ENCODE data around the gene CBX3. TPM values are rescaled to one million over a fixed set of nuclear protein-coding genes. Genes with fewer than 3 reads are reported as not detected.
"Not testable (repeated sequence)": the region's sequence is repeated elsewhere in the genome, so short reads cannot be mapped to it uniquely, and the experiment has no call there.

Gene CBX3
- total and polyA plus RNA-seq, 2 of the 8 experiments (the other 6 are each of a cell fraction or from before 2014, with no cell fraction given) = 71.3 to 258 TPM

DNA sequence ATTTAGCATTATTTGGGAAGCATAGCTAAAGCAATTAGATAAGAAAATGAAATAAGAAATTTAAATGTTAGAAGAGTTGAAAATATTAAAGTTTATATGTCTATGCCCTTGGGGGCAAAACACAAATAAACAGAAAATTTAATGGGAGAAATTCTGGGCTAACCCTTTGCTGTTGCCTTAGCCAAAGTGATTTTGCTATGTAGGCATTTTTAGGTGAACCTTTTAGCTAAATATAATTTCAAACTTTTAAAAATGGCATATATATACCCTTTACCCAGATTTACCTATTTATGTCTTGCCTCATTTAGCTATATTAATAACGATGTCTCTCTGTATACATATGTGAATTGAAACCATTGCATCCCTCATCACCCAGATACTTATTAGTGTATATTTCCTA, 29.5 kb upstream of the CBX3 start:
- Histone ChIP-seq H3K4ac (replicated peaks; ENCODE audit: insufficient read length, low read depth, low read length) (no peak overlapping the region), H3K79me1 (ENCODE audit: low read depth, low read length) (peaks cover 9% of the 10 kb centered on the region), H2AK5ac (ENCODE audit: low read depth, low read length) (no peak overlapping the region), H3K56ac (replicated peaks; ENCODE audit: insufficient read length, low read depth, low read length) (no peak overlapping the region), H3K14ac (ENCODE audit: insufficient read length) (no peak overlapping the region), H4K91ac (replicated peaks; ENCODE audit: insufficient read length, low read length) (no peak overlapping the region), H3K4me1 (replicated peaks in 1 of 4; ENCODE audit: control insufficient read depth in 3 of 4, insufficient read depth in 4 of 4, low read length in 3 of 4) (peaks cover 0 to 5% (median 4%) of the 10 kb centered on the region in 4 experiments; a peak in 3 of 7 replicates), H2BK20ac (ENCODE audit: low read length) (no peak overlapping the region), H3K79me2 (ENCODE audit: control insufficient read depth in 1 of 2, insufficient read depth in 2 of 2, low read length in 2 of 2) (peaks cover 10 to 82% of the 10 kb centered on the region in 2 experiments), H3K23me2 (ENCODE audit: low read depth, low read length) (no peaks in the 10 kb centered on the region), H2BK5ac (ENCODE audit: low read depth, low read length) (no peak overlapping the region), H2BK15ac (ENCODE audit: low read length) (no peak overlapping the region), H2BK12ac (ENCODE audit: low read depth, low read length) (no peak overlapping the region), H3K9me3 (ENCODE audit: insufficient read depth in 2 of 2, low read depth in 1 of 2, low read length in 1 of 2) (peaks cover 0 to 12% of the 10 kb centered on the region in 2 experiments; a peak in 2 of 4 replicates), H3K23ac (ENCODE audit: insufficient read length) (no peak overlapping the region), H3K36me3 (ENCODE audit: control insufficient read depth in 2 of 4, insufficient read depth in 4 of 4, low read length in 3 of 4) (peaks cover 0 to 15% (median under 1%) of the 10 kb centered on the region in 4 experiments; a peak in 2 of 8 replicates), H4K5ac (ENCODE audit: insufficient read length, low read depth, low read length) (no peak overlapping the region), H3K4me2 (ENCODE audit: insufficient read depth in 1 of 2, low read depth in 2 of 2, low read length in 2 of 2) (no peak overlapping the region), H2AFZ (ENCODE audit: low read length) (no peak overlapping the region), H4K8ac (ENCODE audit: extremely low read depth, insufficient read depth, low read length) (no peak overlapping the region), H3K27ac (ENCODE audit: low read depth, low read length) (no peak overlapping the region), H3K9ac (replicated peaks in 1 of 4; ENCODE audit: extremely low read depth in 1 of 4, low read depth in 3 of 4, low read length in 3 of 4) (no peak overlapping the region), H4K20me1 (replicated peaks in 1 of 2; ENCODE audit: control insufficient read depth in 1 of 2, insufficient read depth in 2 of 2, low read length in 2 of 2) (peaks cover 7 to 9% of the 10 kb centered on the region in 2 experiments), H3K18ac (ENCODE audit: extremely low read depth, low read length) (no peak overlapping the region), H3K27me3 (replicated peaks in 1 of 4; ENCODE audit: control insufficient read depth in 3 of 4, extremely low read depth in 1 of 4, insufficient read depth in 3 of 4, low read length in 3 of 4) (no peaks in the 10 kb centered on the region), H2BK120ac (replicated peaks; ENCODE audit: low read depth, low read length) (no peak overlapping the region), H3K4me3 (ENCODE audit: extremely low read depth in 1 of 4, insufficient read depth in 2 of 4, low read depth in 3 of 4, low read length in 4 of 4) (no peak overlapping the region)
- WGBS, 2 experiments (ENCODE audit: extremely low coverage in 1 of 2, insufficient coverage in 1 of 2, insufficient read length in 1 of 2, insufficient replicate concordance in 2 of 2, low coverage in 1 of 2, low lambda C conversion rate in 2 of 2, missing lambda C conversion rate in 1 of 2) = 100% methylated on average over 1 of the region's 1 CpG; no CpG with 5 or more reads in 1 of the 2 experiments
- POLR2A ChIA-PET (ENCODE audit: partially characterized antibody) = interaction anchor here (0.6 to 3.2 kb wide), 4 partner anchors 9 to 28 kb away, joined by 3 to 16 read pairs (median 8); partner anchors contain the start of gene HNRNPA2B1
- no peak for TF ChIP-seq SIRT6 (IDR thresholded peaks at IDR 0.05; ENCODE audit: low read length)
- DNase-seq (ENCODE audit: low read depth in 1 of 2, low spot score in 2 of 2) (no peak), FAIRE-seq (no peak)
- CTCF ChIA-PET (ENCODE audit: partially characterized antibody) = interaction anchor here (1.2 to 1.4 kb wide), 3 partner anchors 14 to 81 kb away, joined by 3 read pairs; no protein-coding TSS in a partner anchor

DNA sequence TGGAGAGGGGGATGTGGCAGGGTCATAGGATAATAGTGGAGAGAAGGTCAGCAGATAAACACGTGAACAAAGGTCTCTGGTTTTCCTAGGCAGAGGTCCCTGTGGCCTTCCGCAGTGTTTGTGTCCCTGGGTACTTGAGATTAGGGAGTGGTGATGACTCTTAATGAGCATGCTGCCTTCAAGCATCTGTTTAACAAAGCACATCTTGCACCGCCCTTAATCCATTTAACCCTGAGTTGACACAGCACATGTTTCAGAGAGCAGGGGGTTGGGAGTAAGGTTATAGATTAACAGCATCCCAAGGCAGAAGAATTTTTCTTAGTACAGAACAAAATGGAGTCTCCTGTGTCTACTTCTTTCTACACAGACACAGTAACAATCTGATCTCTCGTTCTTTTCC, 25.6 kb upstream of the CBX3 start:
- H4K5ac ChIP-seq (ENCODE audit: insufficient read length, low read depth, low read length); H2BK5ac ChIP-seq (ENCODE audit: low read depth, low read length); H2AFZ ChIP-seq (ENCODE audit: low read length); H3K27ac ChIP-seq (ENCODE audit: low read depth, low read length); H2BK120ac ChIP-seq (replicated peaks; ENCODE audit: low read depth, low read length); H3K18ac ChIP-seq (ENCODE audit: extremely low read depth, low read length); H3K23ac ChIP-seq (ENCODE audit: insufficient read length); H4K8ac ChIP-seq (ENCODE audit: extremely low read depth, insufficient read depth, low read length); H3K79me1 ChIP-seq (ENCODE audit: low read depth, low read length); H2BK15ac ChIP-seq (ENCODE audit: low read length); H2BK12ac ChIP-seq (ENCODE audit: low read depth, low read length); H3K56ac ChIP-seq (replicated peaks; ENCODE audit: insufficient read length, low read depth, low read length); H4K91ac ChIP-seq (replicated peaks; ENCODE audit: insufficient read length, low read length); H3K23me2 ChIP-seq (ENCODE audit: low read depth, low read length); H3K14ac ChIP-seq (ENCODE audit: insufficient read length); CTCF ChIA-PET (ENCODE audit: partially characterized antibody); POLR2A ChIA-PET (ENCODE audit: partially characterized antibody); H2BK20ac ChIP-seq (ENCODE audit: low read length); H3K4me3 ChIP-seq (ENCODE audit: extremely low read depth in 1 of 4, insufficient read depth in 2 of 4, low read depth in 3 of 4, low read length in 4 of 4); H3K27me3 ChIP-seq (replicated peaks in 1 of 4; ENCODE audit: control insufficient read depth in 3 of 4, extremely low read depth in 1 of 4, insufficient read depth in 3 of 4, low read length in 3 of 4); H4K20me1 ChIP-seq (replicated peaks in 1 of 2; ENCODE audit: control insufficient read depth in 1 of 2, insufficient read depth in 2 of 2, low read length in 2 of 2); H3K4ac ChIP-seq (replicated peaks; ENCODE audit: insufficient read length, low read depth, low read length); H3K9ac ChIP-seq (replicated peaks in 1 of 4; ENCODE audit: extremely low read depth in 1 of 4, low read depth in 3 of 4, low read length in 3 of 4); H3K4me1 ChIP-seq (replicated peaks in 1 of 4; ENCODE audit: control insufficient read depth in 3 of 4, insufficient read depth in 4 of 4, low read length in 3 of 4); FAIRE-seq; DNase-seq (ENCODE audit: low read depth in 1 of 2, low spot score in 2 of 2); H3K4me2 ChIP-seq (ENCODE audit: insufficient read depth in 1 of 2, low read depth in 2 of 2, low read length in 2 of 2); H2AK5ac ChIP-seq (ENCODE audit: low read depth, low read length): not testable (repeated sequence)
- Histone ChIP-seq H3K36me3 (ENCODE audit: control insufficient read depth in 2 of 4, insufficient read depth in 4 of 4, low read length in 3 of 4) (peaks cover 3 to 23% (median 6%) of the 10 kb centered on the region in 4 experiments; a peak in 3 of 8 replicates), H3K9me3 (ENCODE audit: insufficient read depth in 2 of 2, low read depth in 1 of 2, low read length in 1 of 2) (peaks cover 0 to 16% of the 10 kb centered on the region in 2 experiments; a peak in 2 of 4 replicates), H3K79me2 (ENCODE audit: control insufficient read depth in 1 of 2, insufficient read depth in 2 of 2, low read length in 2 of 2) (peaks cover 6 to 55% of the 10 kb centered on the region in 2 experiments)
- 100% methylated on average over 1 of the region's 4 CpGs; no CpG with 5 or more reads in 1 of the 2 experiments for WGBS, 2 experiments (ENCODE audit: extremely low coverage in 1 of 2, insufficient coverage in 1 of 2, insufficient read length in 1 of 2, insufficient replicate concordance in 2 of 2, low coverage in 1 of 2, low lambda C conversion rate in 2 of 2, missing lambda C conversion rate in 1 of 2)

All from H1 (cell line).